ENCODE results near the gene RAI1.

The RAI1 gene

DNA sequence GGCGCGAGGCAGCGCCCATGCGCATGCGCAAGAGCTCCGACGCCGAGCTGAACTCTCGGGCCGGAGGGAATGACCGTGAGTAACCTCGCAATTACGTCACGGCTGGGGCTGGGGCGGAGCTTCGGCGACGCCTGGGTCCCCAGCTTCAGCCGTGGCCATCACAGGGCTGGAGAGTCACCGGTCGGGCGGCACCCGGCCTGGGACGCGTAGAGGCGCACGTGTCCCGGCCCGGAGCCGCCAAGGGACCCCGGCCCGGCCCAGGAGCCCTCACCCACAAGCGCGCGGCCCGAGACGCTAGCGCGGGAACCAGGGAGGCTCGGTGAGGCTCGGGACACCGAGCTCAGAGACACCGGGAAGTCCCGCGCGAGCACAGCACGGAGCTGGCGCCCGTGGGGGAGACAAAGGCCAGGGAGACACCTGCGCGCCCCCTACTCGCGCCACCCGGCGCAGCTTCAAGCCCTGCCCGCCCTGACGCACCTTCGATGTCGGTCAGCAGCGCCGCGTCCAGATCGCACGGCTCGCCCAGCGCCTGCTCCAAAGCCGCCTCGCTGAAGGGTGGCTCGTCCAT, 155.1 kb downstream of the RAI1 start:
- DNase-seq: peak; percentile 97

DNA sequence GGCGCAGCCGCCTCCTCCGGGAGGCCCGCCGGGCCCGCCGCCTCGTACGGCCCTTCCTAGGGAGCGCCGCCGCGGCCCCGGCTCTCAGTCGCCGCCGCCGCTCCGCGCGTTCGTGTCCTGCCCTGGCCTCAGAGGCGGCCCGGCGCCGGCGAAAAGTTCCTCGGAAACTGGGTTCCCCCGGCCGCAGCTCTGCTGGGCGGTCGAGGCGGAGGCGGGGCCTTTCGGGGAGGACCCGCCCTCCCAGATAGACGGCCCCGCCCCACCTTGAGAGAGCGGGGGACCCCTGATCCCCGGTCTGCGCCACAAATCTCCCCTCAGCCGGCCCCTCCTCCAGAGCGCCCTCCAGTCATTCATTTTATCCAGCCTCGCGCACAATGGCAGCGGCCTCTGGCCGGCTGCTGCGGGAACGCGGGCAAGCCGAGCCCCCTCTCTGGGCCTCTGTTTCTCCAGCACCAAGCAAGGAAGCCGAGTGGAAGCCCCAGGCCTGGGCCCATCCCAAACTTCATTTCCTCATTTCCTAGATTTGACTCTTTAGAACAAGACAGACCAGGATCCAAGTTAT, 155.6 kb downstream of the RAI1 start, which contains the start of gene SREBF1:
TSS of gene SREBF1 (minus strand) at position 169 of the 562 bp plus-strand sequence. CDS start 169 bp downstream, outside the sequence.
- DNase-seq: peak; percentile 72

DNA sequence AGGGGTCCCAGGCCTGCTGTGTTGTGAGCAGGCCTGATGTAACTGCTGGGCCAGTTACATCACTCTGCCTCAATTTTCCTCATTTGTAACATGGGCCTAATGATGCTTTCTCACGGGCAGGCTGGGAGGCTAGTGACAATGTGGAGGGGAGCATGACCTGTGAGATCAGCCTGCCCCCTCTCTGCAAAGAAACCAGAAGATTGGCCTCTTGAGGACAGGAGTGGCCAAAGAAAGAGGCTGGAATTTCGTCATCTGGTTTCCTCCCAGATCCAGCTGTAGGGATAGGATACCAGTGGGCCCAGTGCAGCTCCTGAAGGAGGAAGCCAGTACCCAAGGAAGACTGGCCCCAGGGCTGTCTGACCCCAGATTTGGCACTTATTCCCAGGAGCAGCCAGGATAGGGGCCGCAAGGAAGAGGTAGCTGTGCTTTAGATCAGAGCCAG, 156.1 kb downstream of the RAI1 start:
- DNase-seq: peak; percentile 70

DNA sequence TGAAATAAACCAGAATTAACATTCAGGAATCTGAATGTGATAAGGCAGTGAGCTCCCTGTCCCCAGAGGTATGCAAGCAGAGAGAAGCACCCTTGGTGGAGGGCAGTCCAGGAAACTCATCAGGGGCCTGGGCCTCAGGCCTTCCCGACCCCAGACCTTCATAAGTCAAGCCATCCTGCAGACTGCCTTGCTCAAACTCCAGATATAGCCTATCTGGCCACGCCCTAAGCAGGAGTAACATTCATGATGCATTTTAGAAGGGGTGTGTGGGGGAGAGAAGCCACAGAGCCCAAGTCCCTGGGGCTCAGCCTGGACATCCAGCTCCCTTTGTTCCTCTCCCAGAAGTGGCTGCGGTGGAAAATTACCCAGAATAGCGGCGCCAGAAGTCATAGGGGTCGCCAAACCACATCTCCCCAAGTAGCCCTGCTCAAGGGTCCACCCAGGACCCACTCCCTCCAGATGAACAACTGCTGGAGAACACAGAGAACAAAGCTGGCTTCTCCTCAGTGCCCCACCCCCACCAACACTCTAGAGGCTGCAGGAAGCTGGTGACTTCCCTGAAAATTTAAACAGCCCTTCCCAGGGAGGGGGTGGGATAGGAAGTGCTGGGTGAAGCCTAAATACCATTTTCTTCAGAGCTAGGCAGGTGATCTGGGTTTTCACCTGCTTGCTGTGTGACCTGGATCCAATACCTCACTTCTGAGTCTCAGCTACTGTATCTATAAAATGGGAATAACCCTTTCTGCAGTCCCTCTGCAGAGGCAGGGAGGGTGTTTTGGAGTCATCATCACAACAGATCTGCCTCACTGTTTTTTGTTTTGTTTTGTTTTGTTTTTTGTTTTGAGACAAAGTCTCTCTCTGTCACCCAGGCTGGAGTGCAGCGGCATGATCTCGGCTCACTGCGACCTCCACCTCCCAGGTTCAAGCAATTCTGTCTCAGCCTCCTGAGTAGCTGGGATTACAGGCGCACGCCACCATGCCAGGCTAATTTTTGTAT, 157.0 kb downstream of the RAI1 start:
- DNase-seq: peak; percentile 90

DNA sequence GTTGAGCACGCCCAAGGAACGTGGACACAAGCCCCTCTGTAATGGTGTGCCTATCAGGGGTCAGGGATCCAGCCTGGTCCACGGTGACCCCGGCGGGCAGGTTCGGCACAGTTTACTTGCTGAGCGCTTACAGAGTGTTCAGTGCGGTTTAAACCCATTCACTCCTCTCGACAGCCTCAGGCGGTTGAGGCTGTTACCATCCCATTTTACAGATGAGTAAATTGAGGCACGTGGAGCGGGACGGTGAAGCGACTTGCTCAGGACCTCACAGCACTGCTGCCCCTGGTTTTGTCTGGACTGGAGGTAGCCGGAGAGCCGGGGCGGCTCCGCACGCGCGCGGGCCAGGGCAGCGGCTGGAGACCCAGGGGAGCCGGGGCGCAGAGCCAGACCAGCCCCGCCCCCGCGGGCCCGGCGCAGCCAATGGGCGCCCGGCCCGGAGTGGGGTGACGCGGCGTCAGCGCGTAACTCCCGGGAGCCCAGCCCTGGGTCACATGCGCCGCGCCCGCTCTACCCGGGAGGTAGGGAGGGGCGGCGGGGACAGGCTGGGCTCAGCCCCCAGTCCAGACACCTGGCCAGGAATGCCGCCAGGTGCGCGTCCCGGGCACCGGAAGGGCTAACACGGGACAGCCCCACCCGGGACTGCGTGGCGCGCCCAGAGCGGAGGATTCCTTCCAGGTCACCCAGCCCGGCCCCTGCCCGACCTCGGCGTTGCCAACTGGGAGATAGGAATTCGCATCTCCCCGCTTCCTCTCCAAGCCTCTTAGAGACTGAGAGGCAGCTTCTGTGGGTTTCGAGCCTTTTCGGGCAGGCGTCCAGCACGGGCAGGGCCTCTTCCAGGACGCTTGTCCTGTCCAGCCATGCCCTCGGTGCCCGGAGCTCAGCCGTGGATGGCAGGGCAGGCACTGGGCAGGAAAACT, 158.8 kb downstream of the RAI1 start:
- DNase-seq: peak; percentile 96

DNA sequence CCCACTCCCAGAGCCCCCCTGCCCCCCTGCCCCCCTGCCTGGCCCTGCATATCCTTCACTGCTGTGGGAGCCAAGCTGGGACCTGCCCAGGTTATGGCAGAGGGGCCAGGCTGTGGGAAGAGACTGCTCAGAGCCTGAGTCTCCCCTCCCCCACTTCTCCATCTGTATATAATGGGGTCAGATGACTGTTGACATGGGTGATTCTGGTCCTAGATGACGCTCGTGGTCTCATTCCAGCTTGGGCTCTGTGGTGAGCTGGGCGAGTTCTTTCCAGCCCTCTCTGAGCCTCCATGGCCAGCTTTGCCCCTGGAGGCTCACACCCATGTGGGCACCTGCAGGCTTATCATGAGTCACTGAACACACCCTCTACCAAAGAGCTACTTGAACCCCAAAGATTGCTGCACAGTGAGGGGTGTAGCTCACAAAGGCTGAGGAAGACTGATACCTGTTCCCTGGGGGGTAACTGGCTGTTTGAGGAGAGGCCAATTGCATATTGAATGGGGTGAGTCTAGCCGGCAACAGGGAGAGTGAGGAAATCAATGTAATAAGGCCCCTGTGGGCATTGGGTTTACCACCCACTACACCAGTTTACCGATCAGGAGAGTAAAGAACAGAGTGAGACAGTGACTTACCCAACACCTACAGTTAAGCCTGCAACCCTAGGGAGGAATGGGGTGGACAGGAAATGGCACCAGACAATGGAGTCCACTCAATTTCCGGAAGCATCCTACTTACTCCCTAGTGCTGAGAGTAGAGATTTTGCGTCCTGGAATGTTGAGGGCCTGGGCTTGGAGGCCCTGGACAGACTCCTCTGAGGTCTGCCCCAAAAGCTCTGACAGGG, 159.7 kb downstream of the RAI1 start:
- peak; percentile 65 for DNase-seq

DNA sequence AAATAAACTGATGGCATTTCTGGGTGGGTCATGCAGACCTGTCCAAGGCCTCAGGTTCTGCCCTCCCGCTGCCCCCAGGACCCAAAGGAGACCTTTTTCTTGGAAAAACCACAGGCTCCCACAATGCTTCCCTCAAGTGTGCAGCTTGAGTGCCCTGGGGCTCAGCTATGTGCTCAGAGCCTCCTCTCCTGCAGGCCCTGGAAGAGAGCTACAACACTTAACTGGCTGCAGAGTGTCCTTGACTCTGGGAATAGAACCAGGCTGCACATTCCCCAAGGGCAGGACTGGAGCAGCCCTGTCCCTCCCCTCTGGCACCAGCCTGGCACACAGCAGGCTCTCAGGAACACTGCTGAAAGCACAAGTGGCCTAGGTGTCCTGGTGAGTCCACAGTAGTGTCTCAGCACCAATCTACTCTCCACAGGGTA, 160.4 kb downstream of the RAI1 start:
- peak; percentile 60 for DNase-seq

DNA sequence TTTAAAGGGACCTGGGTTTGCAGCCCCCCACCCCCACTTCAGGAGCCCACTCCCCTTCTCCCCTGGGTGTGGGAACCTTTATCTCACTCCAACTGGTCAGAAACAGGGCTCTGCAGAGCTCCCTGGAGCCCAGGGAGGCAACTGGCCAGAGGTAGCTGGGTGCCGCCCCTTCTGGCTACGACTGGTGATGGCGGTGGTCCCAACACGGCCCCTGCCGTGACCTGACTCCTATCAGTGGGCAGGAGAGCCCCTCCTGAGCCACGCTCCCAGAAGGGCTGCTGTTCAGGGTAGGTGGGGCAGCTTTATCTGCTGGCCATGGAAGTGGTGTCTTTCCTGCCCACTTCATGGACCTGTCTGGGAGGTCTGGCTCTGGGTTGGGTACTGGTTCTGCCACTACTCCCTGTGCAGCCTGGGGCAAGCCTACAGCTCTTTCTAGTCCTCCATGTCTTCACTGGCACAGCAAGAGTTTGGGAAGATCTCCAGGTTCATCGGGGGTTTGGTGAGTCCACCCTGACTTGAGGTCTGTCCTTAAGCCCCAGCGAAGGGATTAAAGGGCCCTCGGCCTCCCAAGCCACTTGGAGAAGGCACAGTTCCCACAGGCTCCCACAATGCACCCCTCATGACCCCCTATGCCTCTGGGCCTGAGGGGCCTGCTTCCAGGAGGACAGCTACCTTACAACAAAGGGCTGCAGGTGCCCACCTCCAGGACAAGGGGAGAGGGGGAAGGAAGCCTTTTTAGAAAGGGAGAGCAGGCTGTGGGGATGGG, 161.0 kb downstream of the RAI1 start:
- DNase-seq: no peak

DNA sequence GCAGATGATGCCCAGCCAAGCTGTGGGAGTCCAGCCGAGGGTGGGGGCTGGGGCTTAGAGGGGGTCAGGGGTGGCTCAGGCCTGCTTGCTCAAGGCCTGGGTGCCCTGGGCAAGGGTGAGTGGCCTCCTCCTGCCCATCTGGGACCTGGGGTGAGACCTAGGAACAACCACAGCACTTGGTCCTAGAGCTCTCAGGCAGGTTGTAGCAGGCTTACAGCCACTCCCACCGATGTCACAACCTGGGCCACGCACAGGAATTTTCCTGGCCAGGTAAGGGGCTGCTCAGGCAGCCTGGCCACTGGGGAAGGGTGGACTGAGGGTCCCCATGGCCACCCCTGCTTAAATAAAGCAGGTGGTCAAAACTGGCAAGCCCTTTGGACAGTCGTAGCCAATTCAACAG, 161.8 kb downstream of the RAI1 start:
- no peak for DNase-seq

DNA sequence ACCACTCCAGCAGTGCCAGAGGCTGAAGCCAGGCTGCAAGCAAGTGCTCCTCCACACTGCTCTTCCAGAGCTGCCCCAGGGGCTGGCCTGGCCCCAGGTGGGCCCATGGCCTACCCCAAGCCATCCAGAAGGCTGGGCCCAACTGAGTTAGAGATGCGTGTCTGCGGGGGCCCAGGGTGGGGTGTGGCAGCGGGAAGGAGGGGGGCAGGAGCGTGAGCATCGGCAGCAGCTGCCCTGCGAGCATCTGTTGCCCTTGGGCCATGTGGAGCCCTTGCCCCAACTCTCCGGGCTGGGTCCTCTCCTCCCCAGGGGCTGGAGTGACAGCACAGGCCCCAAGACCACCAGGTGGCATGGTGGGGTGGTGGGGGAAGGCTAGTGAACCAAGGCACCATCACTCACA, 162.8 kb downstream of the RAI1 start:
- no peak for DNase-seq

DNA sequence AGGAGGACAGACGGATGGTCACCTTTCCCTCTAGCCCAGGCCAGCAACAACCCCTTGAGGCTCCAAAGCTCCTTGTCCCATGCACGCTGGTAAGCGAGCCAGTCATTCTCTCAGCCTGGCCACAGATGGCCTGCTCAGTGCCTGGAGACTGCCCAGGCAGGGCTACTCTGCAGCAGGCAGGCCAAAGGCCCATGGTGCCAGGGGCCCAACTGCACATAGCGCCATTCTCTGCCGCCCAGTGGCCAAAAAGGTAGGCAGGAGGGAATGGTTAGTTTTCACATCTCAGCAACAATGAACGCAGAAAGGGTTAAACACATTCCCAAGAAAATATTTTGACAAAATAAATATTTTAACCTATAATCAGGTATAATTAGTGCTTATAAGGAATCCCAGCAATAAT, 163.2 kb downstream of the RAI1 start:
- no peak for DNase-seq

DNA sequence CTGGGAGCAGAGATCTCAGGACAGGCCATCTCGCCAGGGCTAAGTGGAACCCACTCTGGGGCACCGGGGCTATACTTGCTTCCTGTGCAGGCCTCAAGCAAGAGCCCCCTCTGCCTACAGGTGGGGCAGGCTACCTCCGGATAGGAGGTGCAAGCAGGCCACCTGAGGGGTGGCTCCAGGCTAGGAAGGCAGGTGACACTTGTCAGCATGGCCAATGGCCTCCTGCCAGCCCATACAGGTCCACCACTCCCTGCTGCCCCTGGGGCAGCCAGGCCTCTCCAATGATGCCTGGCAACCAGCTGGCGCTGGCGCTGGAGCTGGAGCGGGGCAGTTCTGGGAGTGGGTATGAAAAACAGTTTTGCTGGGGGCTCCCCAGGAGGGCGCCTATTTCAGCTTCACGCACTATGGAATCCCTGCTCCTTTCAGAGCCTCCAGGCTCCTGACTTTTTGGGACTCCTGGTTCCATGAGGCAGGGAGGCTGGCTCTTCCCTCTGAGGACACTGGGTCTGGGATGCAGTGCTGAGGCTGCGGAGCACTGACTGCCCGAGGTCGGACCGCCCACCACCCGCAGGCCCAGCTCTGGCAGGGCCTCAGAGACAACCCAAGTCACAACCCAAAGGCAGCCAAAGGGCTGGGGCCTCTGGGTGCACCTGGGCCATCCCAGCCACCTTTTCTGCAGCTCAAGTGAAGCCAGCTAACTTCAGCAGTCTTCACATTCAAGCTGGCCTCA, 164.0 kb downstream of the RAI1 start:
- no peak for DNase-seq

DNA sequence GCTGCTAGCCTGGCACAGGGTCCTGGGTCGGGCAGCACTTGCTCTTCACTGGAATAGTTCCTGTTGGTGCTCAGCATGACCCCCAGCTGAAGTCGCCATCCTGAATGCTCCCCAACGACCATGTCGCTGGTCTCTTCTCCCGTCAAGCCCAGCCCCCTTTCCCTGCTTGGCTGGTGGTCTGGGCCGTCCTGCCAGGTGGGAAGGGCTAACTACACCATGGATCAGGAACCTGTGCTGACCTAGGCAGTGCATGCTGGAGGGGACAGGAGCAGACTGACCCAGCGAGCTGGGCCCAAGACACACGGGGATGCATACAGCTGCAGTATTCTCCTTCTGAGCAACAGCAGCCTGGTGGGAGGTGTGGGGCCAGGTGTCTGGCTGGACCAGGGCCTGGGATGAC, 164.7 kb downstream of the RAI1 start:
- DNase-seq: no peak

DNA sequence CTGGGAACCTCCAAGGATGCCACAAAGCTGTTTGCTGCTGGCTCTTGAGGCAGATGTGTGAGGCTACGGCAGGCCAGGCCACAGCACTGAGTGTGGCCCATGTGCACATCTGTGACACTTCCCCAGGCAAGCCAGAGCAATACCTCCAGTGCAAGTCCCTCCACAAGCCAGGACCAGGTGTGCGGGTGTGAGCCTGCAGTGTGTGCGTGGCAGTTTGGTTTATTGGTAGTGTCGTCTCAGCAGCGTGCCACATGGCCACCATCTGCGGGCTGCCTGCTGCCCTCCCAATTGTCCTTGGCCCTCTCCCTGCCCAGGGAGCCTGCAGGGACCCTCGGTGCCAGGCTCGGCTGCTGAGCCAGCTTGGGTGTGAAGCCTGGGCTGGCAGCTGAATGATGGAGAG, 165.4 kb downstream of the RAI1 start:
- no peak for DNase-seq

DNA sequence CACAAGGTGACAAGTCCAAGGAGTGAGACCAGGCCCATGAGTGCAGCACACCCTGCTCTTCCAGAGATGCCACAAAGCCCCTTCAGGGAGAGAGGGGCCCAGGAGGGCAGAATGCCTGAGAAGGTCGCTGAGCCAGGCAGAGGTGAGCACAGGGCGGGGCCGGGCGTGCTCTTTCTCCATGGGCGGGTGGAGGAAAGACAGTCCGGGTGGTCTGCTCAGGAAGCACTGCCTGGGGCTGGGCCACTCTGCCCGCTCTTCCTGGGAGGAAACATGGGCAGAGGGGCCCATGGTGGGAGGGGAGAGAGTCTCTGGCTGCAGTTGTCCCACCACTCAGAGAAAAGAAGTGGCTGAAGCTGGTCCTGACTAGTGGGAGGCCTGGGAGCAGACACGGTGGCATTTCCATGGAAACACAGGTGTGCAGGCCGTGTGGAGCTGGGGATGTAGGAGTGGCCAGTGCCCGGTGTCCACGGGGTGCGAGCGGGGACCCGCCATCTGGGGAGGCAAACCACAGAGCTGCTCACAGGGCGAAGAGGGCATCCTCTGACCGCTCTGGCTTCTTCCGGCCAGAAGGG, 165.9 kb downstream of the RAI1 start:
- DNase-seq: no peak

DNA sequence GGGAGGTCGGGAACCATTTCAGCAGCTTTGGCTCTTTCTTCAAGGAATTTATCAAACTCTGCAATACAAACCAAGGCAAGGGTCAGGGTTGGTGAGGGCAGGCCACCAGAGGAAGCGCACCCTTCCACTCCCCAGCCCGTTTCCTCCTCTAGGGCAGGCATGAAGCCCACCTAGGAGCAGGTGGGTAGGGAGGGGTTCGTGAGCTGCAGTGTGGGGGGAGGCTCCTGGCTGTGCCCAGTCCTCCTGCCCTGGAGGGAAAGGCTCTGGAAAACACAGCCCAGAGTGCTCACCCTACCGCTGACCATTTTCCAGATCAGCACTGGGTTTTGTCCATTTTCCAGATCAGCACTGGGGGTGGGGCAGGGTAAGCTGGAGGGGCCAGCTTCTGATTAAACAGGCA, 166.5 kb downstream of the RAI1 start:
- no peak for DNase-seq

DNA sequence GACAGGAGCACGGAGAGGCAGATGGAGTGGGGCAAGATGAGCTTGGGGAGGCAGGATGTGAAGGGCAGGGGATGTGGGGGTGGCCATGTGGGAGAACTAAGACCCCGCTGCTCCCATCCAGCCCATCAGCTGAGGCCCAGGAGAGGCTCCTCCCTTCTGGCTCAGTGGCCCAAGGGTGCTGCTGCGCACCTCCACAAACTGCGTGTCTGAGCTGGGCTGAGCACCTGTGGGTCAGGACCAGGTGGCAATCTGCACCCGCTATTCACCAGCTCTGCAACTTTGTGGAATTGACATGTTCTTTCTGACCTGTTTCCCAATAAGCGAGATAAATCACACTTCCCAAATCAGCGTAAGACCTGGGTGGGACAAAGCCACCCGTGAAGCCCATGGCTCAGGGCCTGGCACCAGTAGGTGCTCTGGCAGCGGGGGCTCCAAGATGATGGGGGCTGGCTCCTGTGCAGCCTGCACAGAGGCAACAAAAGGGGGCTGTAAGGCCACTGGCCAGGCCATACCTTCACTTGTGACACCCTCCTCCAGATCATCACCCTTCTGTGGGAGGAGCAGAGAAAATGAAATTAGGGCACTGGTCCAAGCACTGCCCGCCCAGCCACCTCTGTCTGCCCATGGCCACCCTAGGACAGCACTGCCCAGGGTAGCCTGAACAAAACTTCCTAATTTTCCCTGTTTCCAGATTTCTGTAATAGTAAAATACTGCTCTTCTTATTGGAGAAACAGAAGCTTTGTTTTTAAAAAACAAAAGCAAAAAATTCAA, 167.2 kb downstream of the RAI1 start:
- no peak for DNase-seq

DNA sequence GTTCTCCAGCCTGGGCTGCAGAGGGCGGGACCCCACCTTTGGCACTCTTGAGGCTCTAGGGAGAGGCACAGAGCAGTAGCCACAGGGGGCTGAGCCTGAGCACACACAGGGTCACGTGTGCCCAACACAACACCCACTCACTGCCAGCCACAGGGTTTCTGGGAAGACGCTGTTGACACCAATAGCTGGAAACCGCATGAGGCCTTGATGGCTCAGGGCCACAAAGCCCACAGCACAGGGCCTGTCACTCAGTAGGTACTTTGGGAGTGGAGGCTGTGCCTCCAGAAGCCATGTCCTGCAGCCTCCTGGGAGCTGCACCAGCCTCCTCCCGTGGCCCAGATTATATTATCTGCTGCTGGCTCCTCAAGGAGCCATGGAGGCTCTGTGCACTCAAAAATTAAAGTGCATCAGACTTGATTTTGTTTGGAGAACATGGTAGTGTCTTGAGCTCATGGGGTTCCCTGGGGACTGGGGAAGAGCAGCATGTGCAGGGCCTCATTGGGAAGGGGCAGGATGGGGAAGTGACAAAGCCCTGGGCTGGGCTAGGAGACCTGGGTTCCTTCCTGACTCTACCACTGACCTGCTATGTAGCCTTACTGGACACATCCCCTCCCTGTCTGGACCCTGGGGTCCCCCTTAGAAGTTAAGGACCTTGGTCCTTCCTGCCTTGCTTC, 168.0 kb downstream of the RAI1 start:
- DNase-seq: no peak
